ENCODE data around the gene BMF.
A peak's percentile ranks its signal among the peaks of the same experiment; 100 is the strongest.

BMF gene

GRCh38 chr15:40064231-40064894, 44.3 kb downstream of the BMF start:
- DNase-seq, result no peak

- no peak for DNase-seq
Observed at GRCh38 chr15:40063563-40064011, 45.1 kb downstream of the BMF start.

- no peak for DNase-seq
Observed at GRCh38 chr15:40062816-40063562, 45.7 kb downstream of the BMF start.

- no peak for DNase-seq
Observed at GRCh38 chr15:40061212-40061901, 47.3 kb downstream of the BMF start.

GRCh38 chr15:40060236-40060961, 48.3 kb downstream of the BMF start:
- DNase-seq, result no peak

- DNase-seq, result no peak
Observed at GRCh38 chr15:40059821-40060220, 48.9 kb downstream of the BMF start.

- DNase-seq, result no peak
Observed at GRCh38 chr15:40058476-40059140, 50.1 kb downstream of the BMF start.

- no peak for DNase-seq
Observed at GRCh38 chr15:40055576-40056293, 52.9 kb downstream of the BMF start.

- DNase-seq, result peak; percentile 40
Observed at GRCh38 chr15:40054855-40055575, 53.7 kb downstream of the BMF start.

- DNase-seq, result no peak
Observed at GRCh38 chr15:40054605-40054854, 54.1 kb downstream of the BMF start.

- DNase-seq, result no peak
Observed at GRCh38 chr15:40053831-40054604, 54.7 kb downstream of the BMF start.

GRCh38 chr15:40053079-40053830, 55.4 kb downstream of the BMF start:
- no peak for DNase-seq

- DNase-seq, result no peak
Observed at GRCh38 chr15:40052604-40053003, 56.1 kb downstream of the BMF start.

- peak; percentile 42 for DNase-seq
Observed at GRCh38 chr15:40051616-40052415, 56.9 kb downstream of the BMF start.

GRCh38 chr15:40050788-40051470, 57.8 kb downstream of the BMF start:
- DNase-seq, result peak; percentile 16

GRCh38 chr15:40048926-40049475, 59.7 kb downstream of the BMF start:
- DNase-seq, result no peak

GRCh38 chr15:40048211-40048792, 60.4 kb downstream of the BMF start:
- DNase-seq, result peak; percentile 47
